Brain pericyte (primary cell): ENCODE measurements around the gene IL9.
A peak's percentile ranks its signal among the peaks of the same experiment; 100 is the strongest.

Experiments
- DNase-seq: peaks from one replicate; pipeline ENCODE4 v3.0.0-alpha.2; 2012; ENCODE audit warnings: low read depth, low spot score

Gene IL9

GRCh38 chr5:135895474-135896006 lies at the start of gene IL9:
TSS of gene IL9 (minus strand) at chr5:135895841. CDS start at chr5:135895816, 25 bp downstream.
- no peak for DNase-seq

DNA sequence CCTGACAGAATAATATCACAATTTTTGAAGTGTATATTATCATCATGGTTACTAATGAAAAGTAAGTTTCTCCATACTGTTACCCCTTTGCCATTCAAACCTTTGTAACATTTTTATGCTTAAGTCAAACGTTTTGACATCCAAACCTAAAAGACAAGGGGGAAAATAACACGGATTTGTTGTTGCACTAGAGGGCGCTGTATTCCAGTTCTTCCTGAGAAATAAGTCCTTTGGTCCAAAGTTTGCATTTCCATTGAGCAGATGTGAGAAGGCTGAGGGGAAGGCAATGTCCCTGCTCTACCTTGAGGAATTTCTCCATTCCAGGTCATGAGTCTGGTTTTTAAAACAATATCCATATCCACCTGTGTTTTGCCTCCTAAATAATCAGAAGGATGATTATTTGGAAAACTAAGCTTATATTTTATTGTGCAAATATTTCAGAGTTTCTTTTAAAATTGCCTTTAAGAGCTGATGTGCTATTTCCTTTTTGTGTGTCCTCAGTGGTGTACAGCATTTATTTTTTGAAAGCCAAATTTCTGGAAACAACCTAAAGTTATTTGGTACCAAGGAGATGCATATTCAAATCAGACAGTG lies 49.4 kb upstream of the IL9 start:
- DNase-seq, result peak; percentile 58

DNA sequence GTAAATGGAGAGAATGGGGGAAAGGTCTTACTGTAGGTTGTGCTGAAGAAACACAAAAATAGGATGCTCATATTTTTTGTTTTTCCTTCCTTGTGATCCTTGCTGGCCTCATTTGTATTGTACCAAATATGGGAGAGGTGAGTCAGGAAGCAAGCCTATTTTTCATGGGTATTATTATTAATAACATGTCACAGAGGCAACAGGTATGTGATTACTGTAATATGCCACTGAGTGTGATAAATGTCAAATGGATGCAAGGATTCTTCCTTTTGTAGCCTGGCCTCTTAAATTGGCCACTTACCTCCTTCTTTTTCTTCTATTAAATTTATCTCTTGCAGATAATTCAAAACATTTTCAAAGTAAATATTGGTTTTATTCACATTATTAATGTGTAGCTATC lies 48.9 kb upstream of the IL9 start:
- DNase-seq, result no peak

GRCh38 chr5:135942202-135942771 lies 46.6 kb upstream of the IL9 start:
- no peak for DNase-seq

GRCh38 chr5:135941711-135942110 lies 46.1 kb upstream of the IL9 start:
- DNase-seq, result no peak

GRCh38 chr5:135937245-135937911 lies 41.7 kb upstream of the IL9 start:
- DNase-seq, result no peak

- no peak for DNase-seq
Measured at GRCh38 chr5:135934939-135935338, 39.3 kb upstream of the IL9 start.

- DNase-seq, result no peak
Measured at GRCh38 chr5:135930949-135931295, 35.3 kb upstream of the IL9 start.

DNA sequence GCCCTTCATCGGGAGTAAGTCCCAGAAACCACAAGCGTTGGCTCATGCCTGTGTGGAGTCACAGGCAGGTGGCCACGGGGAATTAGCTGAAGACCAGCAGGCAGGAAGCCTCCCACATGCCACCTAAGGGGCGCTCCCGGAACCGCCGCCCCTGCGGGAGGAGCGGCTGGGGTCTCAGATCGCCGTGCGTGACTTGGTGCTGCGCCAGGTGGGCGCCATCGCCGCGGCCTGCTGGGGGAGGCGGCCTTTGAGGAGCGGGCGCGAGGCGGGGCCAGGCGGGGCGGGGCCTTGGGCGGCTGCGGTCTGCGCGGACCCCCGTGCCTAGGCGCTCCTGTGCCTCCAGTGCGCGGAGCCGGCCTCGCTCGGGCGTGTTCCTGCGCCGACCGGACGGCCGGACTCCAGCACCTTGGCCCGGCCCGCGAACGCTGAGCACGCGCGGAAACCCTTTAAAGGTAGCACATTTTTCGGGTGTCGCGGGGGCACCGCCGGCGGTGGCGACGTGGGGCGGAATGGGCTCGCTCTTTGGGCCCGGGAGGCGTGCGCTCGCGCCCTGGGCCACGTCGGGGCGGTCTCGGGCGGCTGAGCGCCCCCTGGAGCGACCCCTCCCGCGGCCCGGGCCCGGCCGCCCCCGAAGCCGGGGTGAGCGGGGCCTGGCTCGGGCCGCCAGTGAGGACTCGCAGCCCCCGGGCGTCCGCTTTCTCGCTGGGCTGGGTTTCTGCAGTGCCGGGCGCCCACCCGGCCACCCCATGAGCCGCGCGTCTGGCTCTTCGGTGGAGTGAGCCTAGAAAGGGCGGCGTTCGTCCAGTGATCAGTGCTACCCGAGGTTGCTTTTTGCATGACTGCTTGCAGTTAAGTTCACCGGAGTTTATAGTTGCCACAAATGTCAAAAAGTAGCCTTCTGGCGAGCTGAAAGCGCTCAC lies 34.6 kb upstream of the IL9 start:
- no peak for DNase-seq

- no peak for DNase-seq
Measured at GRCh38 chr5:135921388-135921787, 25.7 kb upstream of the IL9 start.

GRCh38 chr5:135920199-135920598 lies 24.6 kb upstream of the IL9 start:
- no peak for DNase-seq

- DNase-seq, result no peak
Measured at GRCh38 chr5:135916638-135917263, 21.1 kb upstream of the IL9 start.

DNA sequence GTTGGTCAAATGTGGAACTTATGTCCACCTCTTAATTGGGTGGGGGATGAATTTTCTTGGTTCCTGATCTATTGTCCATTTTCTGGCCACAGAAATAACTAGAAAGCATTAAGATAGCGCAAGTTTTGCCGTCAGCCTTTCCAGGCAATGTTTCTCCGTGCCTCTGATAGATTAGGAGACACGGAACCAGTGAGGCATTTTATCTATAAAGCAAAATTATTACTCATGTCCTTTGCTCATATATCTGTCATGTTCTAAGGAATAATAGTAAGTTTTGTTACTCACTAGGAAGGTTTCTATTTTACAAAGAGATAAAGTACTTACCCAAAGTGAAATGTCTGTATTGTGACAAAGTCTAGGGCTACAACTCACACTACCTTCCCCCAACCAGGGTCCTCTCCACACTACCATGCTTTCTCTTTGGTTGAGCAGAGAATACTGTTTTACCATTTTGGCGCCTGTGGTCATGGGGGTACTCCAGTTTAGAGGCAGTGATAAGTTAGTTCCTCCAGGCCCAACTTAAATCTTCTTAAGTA lies 19.9 kb upstream of the IL9 start:
- no peak for DNase-seq

DNA sequence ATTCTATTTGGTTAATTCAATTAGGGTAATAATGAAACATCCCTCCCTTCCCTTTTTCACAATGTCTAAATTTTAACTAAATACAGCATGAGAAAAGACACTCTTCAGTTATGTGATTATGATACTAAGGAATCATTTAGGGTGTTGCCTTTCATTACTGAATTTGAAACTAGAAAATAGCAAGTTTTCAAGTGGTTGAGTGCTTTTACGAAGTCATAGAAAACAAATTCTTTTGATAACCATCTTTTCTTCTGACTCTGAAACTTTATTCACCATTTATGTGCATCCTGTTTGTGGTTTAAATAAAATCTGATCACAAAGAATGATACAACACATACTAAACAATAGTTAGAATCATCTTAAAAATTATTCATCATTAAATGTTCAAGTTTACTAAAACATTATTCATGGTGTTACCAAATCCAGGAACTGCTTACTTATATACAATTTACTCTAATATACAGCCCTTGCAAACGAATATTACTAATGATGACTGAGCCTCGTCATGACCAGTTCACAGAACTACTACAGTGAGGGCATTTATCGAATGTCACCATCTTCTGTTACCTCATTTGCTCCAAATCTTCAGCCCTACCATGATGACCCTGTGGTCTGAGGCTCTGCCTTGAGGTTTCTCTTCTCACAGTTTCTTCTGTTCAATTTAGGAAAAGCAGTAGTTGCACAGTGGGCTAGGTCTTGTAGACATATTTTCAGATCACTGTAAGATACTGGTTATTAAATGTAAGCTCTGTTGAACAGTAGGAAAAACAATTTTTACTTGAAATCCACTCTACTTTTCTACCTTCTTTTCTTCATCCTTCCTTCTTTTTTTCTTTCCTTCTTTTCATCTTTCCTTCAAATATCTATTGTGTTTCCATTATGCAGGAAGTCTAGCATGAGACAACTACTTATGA lies 18.3 kb upstream of the IL9 start:
- no peak for DNase-seq

DNA sequence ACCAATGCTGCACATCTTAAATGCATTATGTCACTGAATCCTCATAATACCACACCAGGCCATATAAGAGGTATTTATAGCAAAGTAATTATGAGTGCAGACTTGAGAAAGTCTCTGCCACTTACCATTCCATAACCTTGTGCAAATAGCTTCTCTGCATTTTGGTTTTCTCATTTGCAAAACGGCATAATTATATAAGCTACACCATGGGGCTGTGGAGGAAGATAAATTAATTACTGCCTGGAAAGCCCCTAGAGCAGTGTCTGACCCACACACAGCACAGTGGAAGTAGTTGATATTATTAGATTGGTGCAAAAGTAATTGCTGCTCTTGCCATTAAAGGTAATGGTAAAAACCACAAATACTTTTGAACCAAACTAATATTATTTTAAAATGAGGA lies 9.5 kb upstream of the IL9 start:
- no peak for DNase-seq

- no peak for DNase-seq
Measured at GRCh38 chr5:135901633-135902032, 6.0 kb upstream of the IL9 start.

GRCh38 chr5:135900276-135900675 lies 4.6 kb upstream of the IL9 start:
- DNase-seq, result no peak

GRCh38 chr5:135898651-135899050 lies 3.0 kb upstream of the IL9 start:
- no peak for DNase-seq

DNA sequence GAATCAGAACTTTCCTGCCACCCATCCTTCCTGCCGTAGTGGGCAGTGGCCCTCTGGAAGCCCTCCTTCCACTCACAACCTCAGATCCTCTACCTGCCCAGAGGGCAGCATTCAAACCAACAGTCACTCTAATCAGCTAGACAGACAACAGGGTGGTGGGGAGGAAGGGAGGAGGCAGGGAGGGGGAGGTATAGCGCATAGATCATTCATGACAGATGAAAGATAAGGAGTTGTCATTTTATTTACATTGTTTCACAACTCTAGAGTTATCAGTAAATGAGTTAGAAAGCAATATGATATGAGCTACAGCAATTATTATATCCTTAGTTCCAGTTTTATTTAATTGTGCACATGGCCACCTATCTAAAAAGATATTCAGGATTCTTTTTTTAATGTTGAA lies 852 bp downstream of the IL9 start:
- no peak for DNase-seq

DNA sequence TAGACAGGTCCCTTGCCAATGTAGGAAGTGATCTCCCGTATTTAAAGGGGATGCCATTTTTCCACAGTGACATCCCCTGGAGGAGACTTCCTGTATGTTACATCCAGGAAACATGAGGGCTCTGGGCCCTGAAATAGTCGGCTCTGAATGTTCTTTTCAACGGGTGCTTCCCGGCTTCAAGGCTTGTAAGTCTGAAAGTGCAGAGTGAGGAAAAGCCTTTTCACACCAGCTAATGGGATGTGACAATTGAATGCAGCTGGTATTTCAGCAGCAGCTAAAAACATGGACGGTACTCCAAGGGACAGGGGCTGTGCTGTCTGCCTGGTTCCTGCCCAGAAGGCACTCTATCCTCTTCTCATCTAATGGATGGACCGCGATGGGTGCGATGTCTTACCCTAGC lies 1.4 kb downstream of the IL9 start:
- DNase-seq, result no peak
